ENCODE data around the gene LRRC1.

- no peak for TF ChIP-seq EZH2 (IDR thresholded peaks at IDR 0.05; ENCODE audit: borderline replicate concordance, control insufficient read depth, low read depth, low read length)
- no peak for TF ChIP-seq NR2C2 (IDR thresholded peaks at IDR 0.05; ENCODE audit: borderline replicate concordance, control insufficient read depth, insufficient read length, low read depth)
- no peak for TF ChIP-seq CUX1 (IDR thresholded peaks at IDR 0.05; ENCODE audit: insufficient replicate concordance, low read depth, low read length)
- no peak for TF ChIP-seq SP1 (IDR thresholded peaks at IDR 0.05; ENCODE audit: low read depth, low read length)
- TF ChIP-seq NR2F1 (conservative IDR thresholded peaks at IDR 0.05) = no peak
- TF ChIP-seq CTCF (IDR thresholded peaks at IDR 0.05 in 2 of 3, conservative IDR thresholded peaks at IDR 0.05 in 1 of 3; ENCODE audit: control insufficient read depth in 2 of 3, extremely low read depth in 1 of 3, insufficient read depth in 1 of 3, low read depth in 3 of 3, low read length in 3 of 3) = no peak
- TF ChIP-seq HDAC6 (IDR thresholded peaks at IDR 0.05; ENCODE audit: unreplicated experiment) = no peak
- TF ChIP-seq ZNF274 (IDR thresholded peaks at IDR 0.05; ENCODE audit: insufficient read depth, insufficient read length) = no peak
- no peak for TF ChIP-seq ESRRA (IDR thresholded peaks at IDR 0.05; ENCODE audit: low read length)
- no peak for TF ChIP-seq CBX3 (IDR thresholded peaks at IDR 0.05; ENCODE audit: borderline replicate concordance, low read depth)
- TF ChIP-seq ZNF384 (IDR thresholded peaks at IDR 0.05; ENCODE audit: borderline replicate concordance, low read depth, low read length) = no peak
Observed at GRCh38 chr6:53852805-53853204, 58.0 kb downstream of the LRRC1 start.

All from GM12878 (cell line).